Breast epithelium (tissue), 4 donors: ENCODE measurements around the gene ADPGK. TPM values are rescaled to one million over a fixed set of nuclear protein-coding genes. Genes with fewer than 3 reads are reported as not detected.
A peak's percentile ranks its signal among the peaks of the same experiment; 100 is the strongest.

Source experiments
- DNase-seq, 2 donors: peaks; one replicate each; pipeline ENCODE4 v3.0.0-alpha.2; 2019; ENCODE audit warnings: low spot score in 2 of 2
- H3K27ac ChIP-seq, 2 donors: fragments of 200-600 bp; sonication (generic) in 1 of 2; one replicate each; pipeline ENCODE4 v1.5.1; 2016 to 2019; ENCODE audit warnings: mild to moderate bottlenecking in 1 of 2
- H3K27me3 ChIP-seq, 2 donors: fragments of 200-600 bp; sonication (generic) in 1 of 2; one replicate each; pipeline versions ENCODE4 v1.5.1 to v1.6.0; 2017 to 2019; ENCODE audit warnings: control low read depth in 1 of 2, mild to moderate bottlenecking in 1 of 2
- H3K36me3 ChIP-seq: fragments of 200-600 bp; one replicate; pipeline ENCODE4 v1.5.1; 2019
- H3K4me1 ChIP-seq, 2 donors: fragments of 200-600 bp; sonication (generic); one replicate each; pipeline ENCODE4 v1.5.1; 2016 to 2019; ENCODE audit warnings: control low read depth in 1 of 2
- H3K4me3 ChIP-seq, 3 donors: fragments of 200-600 bp; sonication (generic); 1 replicate in 2 of 3; 2 replicates in 1 of 3; pipeline ENCODE4 v1.5.1; 2016 to 2019; ENCODE audit warnings: mild to moderate bottlenecking in 3 of 3, moderate library complexity in 2 of 3
- H3K9me3 ChIP-seq, 2 donors: fragments of 200-600 bp; sonication (generic) in 1 of 2; one replicate each; pipeline ENCODE4 v1.5.1; 2016 to 2019; ENCODE audit warnings: control low read depth in 1 of 2
- CTCF ChIP-seq, 3 donors: fragments of 450-650 bp; IDR thresholded peaks; one replicate each; pipeline ENCODE4 v1.5.1; 2016 to 2017; ENCODE audit warnings: antibody characterized with exemption in 3 of 3, mild to moderate bottlenecking in 3 of 3, moderate library complexity in 3 of 3
- POLR2A ChIP-seq: fragments of 450-650 bp; IDR thresholded peaks from one replicate; pipeline ENCODE4 v1.6.1; 2016; ENCODE audit warnings: antibody characterized with exemption, mild to moderate bottlenecking, moderate library complexity
- POLR2AphosphoS5 ChIP-seq, 3 donors: sonication (generic); formaldehyde crosslinking; IDR thresholded peaks; one replicate each; pipeline ENCODE4 v1.6.1; 2017; ENCODE audit warnings: antibody characterized with exemption in 3 of 3
- intact Hi-C: fragments of 100-400 bp; cut with DNase I; formaldehyde crosslinking; loops from one replicate; pipeline ENCODE4 v1.15.1; 2023; ENCODE audit warnings: low total_unique reads
- total RNA-seq, 3 donors: library from RNA; depleted of rRNA; stranded (reverse); fragments of >200 nt; gene quantifications; one replicate each; pipeline ENCODE4 v1.1.0, GENCODE V29; 2016

The ADPGK gene
- total RNA-seq, 3 donors from 2014 or later: 68.2 to 70.5 (median 69.3) TPM

- no peak for DNase-seq
- peak in 2 of 3 donors; percentile 17 to 57 for TF ChIP-seq CTCF (IDR thresholded peaks at IDR 0.05)
- no peak for TF ChIP-seq POLR2AphosphoS5 (IDR thresholded peaks at IDR 0.05)
- Histone ChIP-seq H3K27me3 (no peaks in the 10 kb centered on the region), H3K27ac (no peak overlapping the region), H3K36me3 (no peaks in the 10 kb centered on the region), H3K4me3 (peak overlapping the region; percentile 33 to 73 (median 57)), H3K4me1 (no peaks in the 10 kb centered on the region), H3K9me3 (no peaks in the 10 kb centered on the region)
- intact Hi-C loops: no loop called here
Observed at GRCh38 chr15:72796515-72797337, 13.2 kb upstream of the ADPGK start.

GRCh38 chr15:72796210-72796514 is 12.6 kb upstream of the ADPGK start:
- Histone ChIP-seq H3K9me3 (no peaks in the 10 kb centered on the region), H3K27ac (no peak overlapping the region), H3K36me3 (no peaks in the 10 kb centered on the region), H3K4me3 (peak overlapping the region; percentile 33 to 73 (median 57)), H3K4me1 (no peaks in the 10 kb centered on the region), H3K27me3 (no peaks in the 10 kb centered on the region)
- TF ChIP-seq POLR2AphosphoS5 (IDR thresholded peaks at IDR 0.05) (no peak), CTCF (IDR thresholded peaks at IDR 0.05) (no peak), POLR2A (no peak)
- no peak for DNase-seq
- intact Hi-C loops: no loop called here

- Histone ChIP-seq H3K36me3 (no peaks in the 10 kb centered on the region), H3K4me3 (no peak overlapping the region), H3K27ac (peak overlapping the region in 1 of 2 donors; percentile 10), H3K4me1 (no peaks in the 10 kb centered on the region), H3K27me3 (no peaks in the 10 kb centered on the region), H3K9me3 (no peaks in the 10 kb centered on the region)
- intact Hi-C loops: no loop called here
- no peak for TF ChIP-seq POLR2AphosphoS5 (IDR thresholded peaks at IDR 0.05)
- no peak for TF ChIP-seq POLR2A
- no peak for TF ChIP-seq CTCF (IDR thresholded peaks at IDR 0.05)
- no peak for DNase-seq
Observed at GRCh38 chr15:72793766-72794660, 10.5 kb upstream of the ADPGK start.

- TF ChIP-seq CTCF (IDR thresholded peaks at IDR 0.05): no peak
- TF ChIP-seq POLR2AphosphoS5 (IDR thresholded peaks at IDR 0.05): no peak
- Histone ChIP-seq H3K27ac (no peak overlapping the region), H3K27me3 (no peaks in the 10 kb centered on the region), H3K4me3 (no peak overlapping the region), H3K4me1 (no peaks in the 10 kb centered on the region), H3K9me3 (no peaks in the 10 kb centered on the region), H3K36me3 (no peaks in the 10 kb centered on the region)
- intact Hi-C loops: no loop called here
- DNase-seq: no peak
Observed at GRCh38 chr15:72792431-72792830, 8.9 kb upstream of the ADPGK start.
